Central memory CD4-positive, alpha-beta T cell (primary cell): ENCODE results near the gene TMC4.
A peak's percentile ranks its signal among the peaks of the same experiment; 100 is the strongest.
"Not testable (repeated sequence)": the region's sequence is repeated elsewhere in the genome, so short reads cannot be mapped to it uniquely, and the experiment has no call there.

Experiments used
- DNase-seq: peaks from one replicate; pipeline ENCODE4 v3.0.0; 2022
- total RNA-seq, 3 experiments: gene quantifications; one replicate each; lab custom pipeline; 2026; lab: John Stamatoyannopoulos, UW

The TMC4 gene
- 0.11 to 3.1 (median 0.76) reads per million in 3 experiments for total RNA-seq

GRCh38 chr19:54172471-54173358 is at the start of gene TMC4:
Gene TMC4 (minus strand): TSS chr19:54173160. CDS start chr19:54173117, 43 bp downstream.
- DNase-seq = no peak

- not testable (repeated sequence) for DNase-seq
Observed at GRCh38 chr19:54221947-54222346, 49.0 kb upstream of the TMC4 start.

- DNase-seq = not testable (repeated sequence)
Observed at GRCh38 chr19:54219702-54220101, 46.7 kb upstream of the TMC4 start.

GRCh38 chr19:54218960-54219661 is 46.2 kb upstream of the TMC4 start:
- DNase-seq = no peak

- no peak for DNase-seq
Observed at GRCh38 chr19:54218259-54218658, 45.3 kb upstream of the TMC4 start.

GRCh38 chr19:54217517-54218247 is 44.7 kb upstream of the TMC4 start:
- DNase-seq = not testable (repeated sequence)

- DNase-seq = no peak
Observed at GRCh38 chr19:54216869-54217268, 43.9 kb upstream of the TMC4 start.

- DNase-seq = not testable (repeated sequence)
Observed at GRCh38 chr19:54214734-54215133, 41.8 kb upstream of the TMC4 start.

GRCh38 chr19:54214217-54214616 is 41.3 kb upstream of the TMC4 start:
- DNase-seq = not testable (repeated sequence)

- DNase-seq = no peak
Observed at GRCh38 chr19:54211235-54211634, 38.3 kb upstream of the TMC4 start.

GRCh38 chr19:54209811-54210494 is 37.0 kb upstream of the TMC4 start:
- DNase-seq = no peak

GRCh38 chr19:54209058-54209810 is 36.3 kb upstream of the TMC4 start:
- DNase-seq = no peak

GRCh38 chr19:54208784-54209057 is 35.8 kb upstream of the TMC4 start:
- DNase-seq = no peak

GRCh38 chr19:54207983-54208783 is 35.2 kb upstream of the TMC4 start:
- peak; percentile 27 for DNase-seq

GRCh38 chr19:54207676-54207982 is 34.7 kb upstream of the TMC4 start:
- DNase-seq = no peak

- DNase-seq = not testable (repeated sequence)
Observed at GRCh38 chr19:54207193-54207592, 34.2 kb upstream of the TMC4 start.

- no peak for DNase-seq
Observed at GRCh38 chr19:54206831-54207177, 33.8 kb upstream of the TMC4 start.

GRCh38 chr19:54206030-54206830 is 33.3 kb upstream of the TMC4 start:
- no peak for DNase-seq

- no peak for DNase-seq
Observed at GRCh38 chr19:54204767-54205468, 32.0 kb upstream of the TMC4 start.

GRCh38 chr19:54203151-54203611 is 30.2 kb upstream of the TMC4 start:
- DNase-seq = no peak
